ENCODE results near the gene ZMYM1. TPM values are rescaled to one million over a fixed set of nuclear protein-coding genes. Genes with fewer than 3 reads are reported as not detected.

Gene ZMYM1
- total RNA-seq, 1 experiment from 2014 or later = 39.1 TPM

- Histone ChIP-seq H3K36me3 (ENCODE audit: control insufficient read depth, insufficient read depth, low read length) (peaks cover 4% of the 10 kb centered on the region; the same call in 1 of the 2 replicates), H3K9me3 (ENCODE audit: control insufficient read depth, insufficient read depth, low read depth, low read length) (peaks cover 19% of the 10 kb centered on the region; the same call in 1 of the 2 replicates), H3K27ac (ENCODE audit: low read length) (peak overlapping the region; percentile 97), H3K4me3 (ENCODE audit: low read depth in 2 of 2, low read length in 2 of 2) (peak overlapping the region; percentile 91 to 94), H3K4me1 (ENCODE audit: control insufficient read depth, insufficient read depth, low read length) (peaks cover 13% of the 10 kb centered on the region), H3K27me3 (ENCODE audit: control insufficient read depth, insufficient read depth, low read length) (no peaks in the 10 kb centered on the region)
- no peak for ATAC-seq
- no peak for DNase-seq (ENCODE audit: low read depth, low spot score)
- in situ Hi-C loops (cut with HindIII; ENCODE audit: low pct_unique_long_range_greater_than_20kb, low sequenced_read_pairs) (no loop called here), intact Hi-C loops (cut with micrococcal nuclease; ENCODE audit: unreplicated experiment) (no loop called here)
- CTCF ChIA-PET = no interaction called here
- TF ChIP-seq REST (IDR thresholded peaks at IDR 0.05; ENCODE audit: insufficient read depth in 1 of 2, low read depth in 2 of 2, low read length in 1 of 2) (no peak), POLR2AphosphoS5 (IDR thresholded peaks at IDR 0.05; ENCODE audit: low read depth, low read length) (no peak), SIN3A (IDR thresholded peaks at IDR 0.05; ENCODE audit: borderline replicate concordance, insufficient read depth, low read depth, low read length) (no peak), TCF7L2 (IDR thresholded peaks at IDR 0.05; ENCODE audit: low read depth, low read length) (no peak), CTCF (IDR thresholded peaks at IDR 0.05) (no peak)
- POLR2A ChIA-PET = no interaction called here
- BruUV-seq (replicated peaks) = TSS peak; percentile 77
Observed at GRCh38 chr1:35032384-35032739, 46.8 kb upstream of the ZMYM1 start.

GRCh38 chr1:35033346-35033745 lies 45.8 kb upstream of the ZMYM1 start:
- BruUV-seq (replicated peaks) = no TSS peak
- intact Hi-C loops (cut with micrococcal nuclease; ENCODE audit: unreplicated experiment) = no loop called here

More at GRCh38 chr1:35033346-35033745, 45.8 kb upstream of the ZMYM1 start:
- Histone ChIP-seq H3K27ac (ENCODE audit: low read length) (no peak overlapping the region), H3K4me3 (ENCODE audit: low read depth in 2 of 2, low read length in 2 of 2) (no peak overlapping the region), H3K36me3 (ENCODE audit: control insufficient read depth, insufficient read depth, low read length) (peaks cover 4% of the 10 kb centered on the region; the same call in 1 of the 2 replicates), H3K9me3 (ENCODE audit: control insufficient read depth, insufficient read depth, low read depth, low read length) (peaks cover 19% of the 10 kb centered on the region; the same call in 1 of the 2 replicates), H3K27me3 (ENCODE audit: control insufficient read depth, insufficient read depth, low read length) (no peaks in the 10 kb centered on the region), H3K4me1 (ENCODE audit: control insufficient read depth, insufficient read depth, low read length) (peaks cover 13% of the 10 kb centered on the region)
- TF ChIP-seq POLR2AphosphoS5 (IDR thresholded peaks at IDR 0.05; ENCODE audit: low read depth, low read length) (no peak), CTCF (IDR thresholded peaks at IDR 0.05) (no peak), TCF7L2 (IDR thresholded peaks at IDR 0.05; ENCODE audit: low read depth, low read length) (no peak), SIN3A (IDR thresholded peaks at IDR 0.05; ENCODE audit: borderline replicate concordance, insufficient read depth, low read depth, low read length) (no peak), REST (IDR thresholded peaks at IDR 0.05; ENCODE audit: insufficient read depth in 1 of 2, low read depth in 2 of 2, low read length in 1 of 2) (no peak)
- ChIA-PET CTCF (no interaction called here), POLR2A (no interaction called here)
- no peak for ATAC-seq
- no peak for DNase-seq (ENCODE audit: low read depth, low spot score)
- in situ Hi-C loops (cut with HindIII; ENCODE audit: low pct_unique_long_range_greater_than_20kb, low sequenced_read_pairs) = no loop called here

All from Panc1 (cell line).